ENCODE data around the gene LRRN2.
"Not testable (repeated sequence)": the region's sequence is repeated elsewhere in the genome, so short reads cannot be mapped to it uniquely, and the experiment has no call there.

LRRN2 gene

GRCh38 chr1:204649721-204650521 lies 35.6 kb downstream of the LRRN2 start:
- TF ChIP-seq ZNF274 (IDR thresholded peaks at IDR 0.05; ENCODE audit: low read depth, low read length), result no peak
- no peak overlapping the region for H3K4me3 ChIP-seq (ENCODE audit: low read length)

- no peak for TF ChIP-seq ZNF274 (IDR thresholded peaks at IDR 0.05; ENCODE audit: low read depth, low read length)
- H3K4me3 ChIP-seq (ENCODE audit: low read length), result no peak overlapping the region
Measured at GRCh38 chr1:204648576-204648975, 37.0 kb downstream of the LRRN2 start.

GRCh38 chr1:204647805-204648153 lies 37.8 kb downstream of the LRRN2 start:
- H3K4me3 ChIP-seq (ENCODE audit: low read length), result no peak overlapping the region
- no peak for TF ChIP-seq ZNF274 (IDR thresholded peaks at IDR 0.05; ENCODE audit: low read depth, low read length)

- H3K4me3 ChIP-seq (ENCODE audit: low read length), result no peak overlapping the region
- no peak for TF ChIP-seq ZNF274 (IDR thresholded peaks at IDR 0.05; ENCODE audit: low read depth, low read length)
Measured at GRCh38 chr1:204647114-204647804, 38.3 kb downstream of the LRRN2 start.

- no peak for TF ChIP-seq ZNF274 (IDR thresholded peaks at IDR 0.05; ENCODE audit: low read depth, low read length)
Measured at GRCh38 chr1:204645666-204646065, 39.9 kb downstream of the LRRN2 start.

GRCh38 chr1:204645251-204645650 lies 40.3 kb downstream of the LRRN2 start:
- H3K4me3 ChIP-seq (ENCODE audit: low read length), result no peak overlapping the region
- TF ChIP-seq ZNF274 (IDR thresholded peaks at IDR 0.05; ENCODE audit: low read depth, low read length), result no peak

More at GRCh38 chr1:204645666-204646065, 39.9 kb downstream of the LRRN2 start:
- no peak overlapping the region for H3K4me3 ChIP-seq (ENCODE audit: low read length)

- no peak overlapping the region for H3K4me3 ChIP-seq (ENCODE audit: low read length)
- TF ChIP-seq ZNF274 (IDR thresholded peaks at IDR 0.05; ENCODE audit: low read depth, low read length), result no peak
Measured at GRCh38 chr1:204643503-204643902, 42.0 kb downstream of the LRRN2 start.

GRCh38 chr1:204641936-204642335 lies 43.6 kb downstream of the LRRN2 start:
- no peak overlapping the region for H3K4me3 ChIP-seq (ENCODE audit: low read length)
- no peak for TF ChIP-seq ZNF274 (IDR thresholded peaks at IDR 0.05; ENCODE audit: low read depth, low read length)

GRCh38 chr1:204641455-204641854 lies 44.1 kb downstream of the LRRN2 start:
- TF ChIP-seq ZNF274 (IDR thresholded peaks at IDR 0.05; ENCODE audit: low read depth, low read length), result no peak
- no peak overlapping the region for H3K4me3 ChIP-seq (ENCODE audit: low read length)

GRCh38 chr1:204640578-204640977 lies 45.0 kb downstream of the LRRN2 start:
- TF ChIP-seq ZNF274 (IDR thresholded peaks at IDR 0.05; ENCODE audit: low read depth, low read length), result no peak

GRCh38 chr1:204634260-204634910 lies 51.2 kb downstream of the LRRN2 start:
- H3K4me3 ChIP-seq (ENCODE audit: low read length), result no peak overlapping the region
- no peak for TF ChIP-seq ZNF274 (IDR thresholded peaks at IDR 0.05; ENCODE audit: low read depth, low read length)

More at GRCh38 chr1:204640578-204640977, 45.0 kb downstream of the LRRN2 start:
- no peak overlapping the region for H3K4me3 ChIP-seq (ENCODE audit: low read length)

- no peak for TF ChIP-seq ZNF274 (IDR thresholded peaks at IDR 0.05; ENCODE audit: low read depth, low read length)
- H3K4me3 ChIP-seq (ENCODE audit: low read length), result no peak overlapping the region
Measured at GRCh38 chr1:204633665-204634064, 51.9 kb downstream of the LRRN2 start.

- no peak for TF ChIP-seq ZNF274 (IDR thresholded peaks at IDR 0.05; ENCODE audit: low read depth, low read length)
- H3K4me3 ChIP-seq (ENCODE audit: low read length), result no peak overlapping the region
Measured at GRCh38 chr1:204630132-204630905, 55.2 kb downstream of the LRRN2 start.

- not testable (repeated sequence) for H3K4me3 ChIP-seq (ENCODE audit: low read length)
Measured at GRCh38 chr1:204629459-204629858, 56.1 kb downstream of the LRRN2 start.
